ENCODE results near the gene AKR1C4. TPM values are rescaled to one million over a fixed set of nuclear protein-coding genes. Genes with fewer than 3 reads are reported as not detected.

Gene AKR1C4
- not detected for total RNA-seq
- not detected for polyA plus RNA-seq
- long read RNA-seq, donor 1: 0 reads
- long read RNA-seq, donor 2: 0 reads

DNA sequence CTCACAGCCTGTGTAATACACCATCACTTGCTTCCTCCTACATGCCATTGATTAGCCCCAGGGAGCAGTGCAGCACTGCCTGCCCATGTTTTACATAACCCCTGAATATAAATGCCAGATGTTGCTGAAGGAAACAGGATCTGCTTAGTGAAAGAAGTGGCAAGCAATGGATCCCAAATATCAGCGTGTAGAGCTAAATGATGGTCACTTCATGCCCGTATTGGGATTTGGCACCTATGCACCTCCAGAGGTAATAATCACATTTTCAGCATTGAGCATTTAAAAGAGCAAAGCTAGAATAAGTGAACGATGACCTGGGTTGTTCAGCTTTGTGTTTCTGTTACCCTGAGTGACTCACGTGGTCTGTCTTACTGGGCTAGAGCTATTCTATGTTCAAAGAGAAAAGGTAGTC, at the start of gene AKR1C4:
TSS of gene AKR1C4 (plus strand) at position 136 of the 412 bp plus-strand sequence. CDS start at position 167, 31 bp downstream.
- no peak for ATAC-seq (ENCODE audit: low FRiP score)
- 60 to 64% methylated on average over 4 of the region's 4 CpGs for WGBS, 2 donors
- no peak within 1 kb of the TSS for H3K27ac ChIP-seq (ENCODE audit: low read depth in 1 of 2, low read length in 2 of 2)

DNA sequence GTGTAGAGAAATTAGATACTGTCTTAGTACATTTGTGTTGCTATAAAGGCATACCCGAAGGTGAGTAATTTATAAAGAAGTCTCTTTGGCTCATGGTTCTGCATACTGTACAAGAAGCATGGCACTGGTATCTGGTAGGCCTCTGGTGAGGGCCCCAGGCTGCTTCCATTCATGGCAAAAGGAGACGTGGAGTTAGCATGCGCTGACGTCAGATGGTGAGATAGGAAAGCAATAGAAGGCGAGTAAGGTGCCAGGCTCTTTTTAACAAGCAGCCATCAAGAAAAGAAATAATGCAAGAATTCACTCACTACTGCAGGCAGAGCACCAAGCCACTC, 49.8 kb upstream of the AKR1C4 start:
- ATAC-seq (ENCODE audit: low FRiP score) (no peak), DNase-seq (no peak)
- Histone ChIP-seq H3K36me3 (ENCODE audit: control insufficient read depth in 1 of 2, insufficient read depth in 2 of 2, low read length in 1 of 2) (no peaks in the 10 kb centered on the region), H3K9me3 (ENCODE audit: control insufficient read depth, low read length) (no peaks in the 10 kb centered on the region), H3K27ac (ENCODE audit: low read depth in 1 of 2, low read length in 2 of 2) (no peak overlapping the region), H3K4me3 (ENCODE audit: low read length in 2 of 2) (no peak overlapping the region), H3K4me1 (ENCODE audit: control insufficient read depth in 1 of 2, insufficient read depth in 2 of 2, low read length in 2 of 2) (no peaks in the 10 kb centered on the region), H3K27me3 (ENCODE audit: control insufficient read depth in 1 of 2, insufficient read depth in 2 of 2, low read length in 1 of 2) (no peaks in the 10 kb centered on the region)
- intact Hi-C loops (cut with DNase I): no loop called here
- 81 to 88% methylated on average over 5 of the region's 5 CpGs for WGBS, 2 donors

More for the DNA sequence above, at the start of gene AKR1C4:
- no peaks in the 10 kb centered on the region for H3K4me1 ChIP-seq (ENCODE audit: control insufficient read depth in 1 of 2, insufficient read depth in 2 of 2, low read length in 2 of 2)
- intact Hi-C loops (cut with DNase I): no loop called here
- H3K9me3 ChIP-seq (ENCODE audit: control insufficient read depth, low read length): no peaks in the 10 kb centered on the region
- H3K4me3 ChIP-seq (ENCODE audit: low read length in 2 of 2): no peak within 1 kb of the TSS
- no peak for DNase-seq
- H3K36me3 ChIP-seq (ENCODE audit: control insufficient read depth in 1 of 2, insufficient read depth in 2 of 2, low read length in 1 of 2): no peaks in the 10 kb centered on the region
- no peaks in the 10 kb centered on the region for H3K27me3 ChIP-seq (ENCODE audit: control insufficient read depth in 1 of 2, insufficient read depth in 2 of 2, low read length in 1 of 2)

DNA sequence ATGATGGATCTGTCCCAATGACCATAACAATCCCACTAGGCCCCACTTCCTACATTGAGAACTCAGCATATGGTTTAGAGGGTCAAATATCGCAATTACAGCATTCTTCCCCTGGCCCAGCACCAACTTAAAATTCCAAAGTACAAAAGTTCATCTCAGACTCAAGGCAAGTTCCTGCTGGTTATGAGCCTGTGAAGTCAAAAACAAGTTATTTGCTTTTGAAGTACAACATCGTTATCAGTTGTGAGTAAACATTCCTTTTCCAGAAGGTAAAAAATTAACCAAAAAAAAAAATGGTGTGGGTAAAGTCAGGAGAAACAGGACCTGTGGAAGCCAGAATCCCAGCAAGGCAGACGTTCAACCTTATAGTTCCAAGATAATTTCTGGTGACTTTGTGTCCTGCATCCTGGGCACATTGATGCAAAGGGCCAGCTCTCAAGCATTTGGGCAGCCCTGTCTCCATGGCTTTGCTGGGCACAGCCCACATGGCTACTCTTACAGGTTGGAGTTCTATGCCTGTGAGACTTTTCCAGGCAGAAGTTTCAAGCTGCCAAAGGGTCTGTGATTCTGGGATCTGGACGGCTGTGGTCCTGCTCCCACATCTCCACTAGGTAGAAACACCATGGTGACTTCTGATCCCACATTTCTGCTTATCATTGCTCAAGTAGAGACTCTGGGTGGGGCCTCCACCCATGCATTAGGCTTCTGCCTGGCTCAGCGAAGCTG, 49.2 kb upstream of the AKR1C4 start:
- Histone ChIP-seq H3K4me1 (ENCODE audit: control insufficient read depth in 1 of 2, insufficient read depth in 2 of 2, low read length in 2 of 2) (no peaks in the 10 kb centered on the region), H3K27me3 (ENCODE audit: control insufficient read depth in 1 of 2, insufficient read depth in 2 of 2, low read length in 1 of 2) (no peaks in the 10 kb centered on the region), H3K9me3 (ENCODE audit: control insufficient read depth, low read length) (no peaks in the 10 kb centered on the region), H3K36me3 (ENCODE audit: control insufficient read depth in 1 of 2, insufficient read depth in 2 of 2, low read length in 1 of 2) (no peaks in the 10 kb centered on the region), H3K4me3 (ENCODE audit: low read length in 2 of 2) (no peak overlapping the region), H3K27ac (ENCODE audit: low read depth in 1 of 2, low read length in 2 of 2) (no peak overlapping the region)
- no peak for DNase-seq
- WGBS, 2 donors: 71 to 74% methylated on average over 5 of the region's 5 CpGs
- intact Hi-C loops (cut with DNase I): no loop called here
- no peak for ATAC-seq (ENCODE audit: low FRiP score)

DNA sequence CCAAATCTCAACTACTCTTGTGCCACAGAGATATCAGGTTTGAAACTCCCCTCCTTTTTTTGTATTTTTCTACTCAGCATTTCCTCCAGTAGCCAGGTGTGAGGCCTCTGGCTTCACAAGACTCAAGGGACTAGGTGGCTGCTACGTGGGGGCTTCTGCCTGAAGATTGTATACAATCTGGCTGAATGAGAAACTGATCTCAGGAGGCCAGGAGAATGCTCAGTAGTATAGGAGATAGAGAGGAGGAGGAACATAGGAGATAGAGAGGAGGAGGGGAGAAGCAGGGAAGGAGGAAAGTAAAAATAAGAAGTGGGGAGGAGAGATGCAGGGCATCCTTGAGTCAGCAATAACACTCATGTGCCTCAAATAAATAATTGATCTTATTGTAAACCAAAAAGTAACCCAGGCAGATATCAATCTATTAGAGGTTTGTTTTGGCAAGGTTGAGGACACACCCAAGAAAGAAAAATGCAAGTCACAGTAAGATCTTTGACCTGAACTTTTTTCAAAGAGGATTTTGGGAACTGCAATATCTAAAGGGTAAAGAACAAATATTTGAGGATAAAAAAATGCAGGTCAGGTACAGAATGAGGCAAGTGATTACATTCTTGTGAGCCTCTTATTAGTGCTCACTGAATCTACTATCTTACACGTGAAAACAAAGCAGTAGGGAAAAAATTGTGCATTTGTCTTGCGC, 48.5 kb upstream of the AKR1C4 start:
- Histone ChIP-seq H3K4me3 (ENCODE audit: low read length in 2 of 2) (no peak overlapping the region), H3K36me3 (ENCODE audit: control insufficient read depth in 1 of 2, insufficient read depth in 2 of 2, low read length in 1 of 2) (no peaks in the 10 kb centered on the region), H3K9me3 (ENCODE audit: control insufficient read depth, low read length) (no peaks in the 10 kb centered on the region), H3K4me1 (ENCODE audit: control insufficient read depth in 1 of 2, insufficient read depth in 2 of 2, low read length in 2 of 2) (no peaks in the 10 kb centered on the region), H3K27me3 (ENCODE audit: control insufficient read depth in 1 of 2, insufficient read depth in 2 of 2, low read length in 1 of 2) (no peaks in the 10 kb centered on the region), H3K27ac (ENCODE audit: low read depth in 1 of 2, low read length in 2 of 2) (no peak overlapping the region)
- DNase-seq (no peak), ATAC-seq (ENCODE audit: low FRiP score) (no peak)
- intact Hi-C loops (cut with DNase I): no loop called here
- WGBS, 2 donors: 51 to 52% methylated on average over 3 of the region's 3 CpGs

DNA sequence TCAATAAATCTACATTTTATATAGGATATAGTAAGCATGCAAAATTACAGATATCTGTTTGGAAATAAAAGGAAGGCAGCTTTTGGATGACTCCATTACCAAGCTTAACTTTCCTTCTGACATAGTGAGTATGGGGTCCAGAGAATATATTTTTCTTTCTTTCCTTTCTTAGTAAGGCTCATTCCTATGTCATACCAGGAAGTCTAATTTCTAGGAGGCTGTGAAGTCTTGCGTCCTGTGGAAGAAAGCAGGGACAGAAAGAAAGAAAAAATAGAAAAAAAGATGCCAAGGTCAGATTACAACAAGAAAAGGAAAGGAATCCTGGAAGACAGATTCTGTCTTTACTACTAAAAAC, 48.0 kb upstream of the AKR1C4 start:
- intact Hi-C loops (cut with DNase I): no loop called here

DNA sequence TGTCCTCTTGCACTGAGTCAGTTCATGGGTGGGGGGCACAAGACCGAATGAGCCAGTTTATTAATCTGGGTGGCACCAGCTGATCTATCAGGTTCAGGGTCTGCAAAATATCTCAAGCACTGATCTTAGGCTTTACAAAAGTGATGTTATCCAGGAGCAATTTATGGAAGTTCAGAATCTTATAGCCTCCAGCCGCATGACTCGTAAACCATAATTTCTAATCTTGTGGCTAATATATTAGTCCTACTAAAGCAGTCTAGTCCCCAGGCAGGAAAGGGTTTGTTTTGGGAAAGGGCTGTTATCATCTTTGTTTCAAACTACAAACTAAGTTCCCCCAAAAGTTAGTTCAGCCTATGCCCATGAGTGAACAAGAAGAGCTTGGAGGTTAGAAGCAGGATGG, 45.6 kb upstream of the AKR1C4 start:
- intact Hi-C loops (cut with DNase I): no loop called here
- no peaks in the 10 kb centered on the region for H3K4me1 ChIP-seq (ENCODE audit: control insufficient read depth in 1 of 2, insufficient read depth in 2 of 2, low read length in 2 of 2)
- H3K36me3 ChIP-seq (ENCODE audit: control insufficient read depth in 1 of 2, insufficient read depth in 2 of 2, low read length in 1 of 2): no peaks in the 10 kb centered on the region
- peaks cover 2% of the 10 kb centered on the region for H3K9me3 ChIP-seq (ENCODE audit: control insufficient read depth, low read length)
- WGBS, 2 donors: 90 to 97% methylated on average over 3 of the region's 3 CpGs
- H3K27ac ChIP-seq (ENCODE audit: low read depth in 1 of 2, low read length in 2 of 2): no peak overlapping the region
- DNase-seq (no peak), ATAC-seq (ENCODE audit: low FRiP score) (no peak)
- no peaks in the 10 kb centered on the region for H3K27me3 ChIP-seq (ENCODE audit: control insufficient read depth in 1 of 2, insufficient read depth in 2 of 2, low read length in 1 of 2)
- no peak overlapping the region for H3K4me3 ChIP-seq (ENCODE audit: low read length in 2 of 2)

More for the DNA sequence above, 48.0 kb upstream of the AKR1C4 start:
- ATAC-seq (ENCODE audit: low FRiP score): no peak
- Histone ChIP-seq H3K4me3 (ENCODE audit: low read length in 2 of 2) (no peak overlapping the region), H3K27ac (ENCODE audit: low read depth in 1 of 2, low read length in 2 of 2) (no peak overlapping the region), H3K27me3 (ENCODE audit: control insufficient read depth in 1 of 2, insufficient read depth in 2 of 2, low read length in 1 of 2) (no peaks in the 10 kb centered on the region), H3K4me1 (ENCODE audit: control insufficient read depth in 1 of 2, insufficient read depth in 2 of 2, low read length in 2 of 2) (no peaks in the 10 kb centered on the region), H3K9me3 (ENCODE audit: control insufficient read depth, low read length) (no peaks in the 10 kb centered on the region), H3K36me3 (ENCODE audit: control insufficient read depth in 1 of 2, insufficient read depth in 2 of 2, low read length in 1 of 2) (no peaks in the 10 kb centered on the region)
- DNase-seq: no peak
- 37 to 52% methylated on average over 1 of the region's 1 CpG for whole genome bisulfite sequencing, 2 donors

DNA sequence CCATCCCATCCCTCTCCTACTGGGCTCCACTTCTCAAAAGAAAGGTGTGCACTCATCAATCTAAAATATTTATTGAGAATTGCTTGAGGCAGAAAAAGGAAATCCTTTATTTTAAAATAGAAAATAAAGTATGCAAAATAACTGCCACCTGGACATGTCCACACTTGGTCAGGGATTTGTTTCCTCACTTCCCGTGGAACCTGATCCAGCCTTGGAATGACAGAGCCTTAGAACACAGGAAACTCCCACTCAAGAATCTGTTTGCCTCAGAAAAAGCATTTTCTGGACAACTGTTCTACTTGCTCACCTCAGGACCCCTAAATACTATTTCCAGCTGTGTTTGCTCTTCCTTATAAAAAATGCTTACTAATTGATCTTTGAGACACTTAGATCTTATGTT, 40.7 kb upstream of the AKR1C4 start:
- 38 to 49% methylated on average over 1 of the region's 1 CpG for WGBS, 2 donors
- ATAC-seq (ENCODE audit: low FRiP score) (no peak), DNase-seq (no peak)
- H3K9me3 ChIP-seq (ENCODE audit: control insufficient read depth, low read length): peaks cover 4% of the 10 kb centered on the region
- no peak overlapping the region for H3K4me3 ChIP-seq (ENCODE audit: low read length in 2 of 2)
- no peaks in the 10 kb centered on the region for H3K36me3 ChIP-seq (ENCODE audit: control insufficient read depth in 1 of 2, insufficient read depth in 2 of 2, low read length in 1 of 2)
- intact Hi-C loops (cut with DNase I): no loop called here
- no peaks in the 10 kb centered on the region for H3K27me3 ChIP-seq (ENCODE audit: control insufficient read depth in 1 of 2, insufficient read depth in 2 of 2, low read length in 1 of 2)
- H3K4me1 ChIP-seq (ENCODE audit: control insufficient read depth in 1 of 2, insufficient read depth in 2 of 2, low read length in 2 of 2): no peaks in the 10 kb centered on the region
- H3K27ac ChIP-seq (ENCODE audit: low read depth in 1 of 2, low read length in 2 of 2): no peak overlapping the region

DNA sequence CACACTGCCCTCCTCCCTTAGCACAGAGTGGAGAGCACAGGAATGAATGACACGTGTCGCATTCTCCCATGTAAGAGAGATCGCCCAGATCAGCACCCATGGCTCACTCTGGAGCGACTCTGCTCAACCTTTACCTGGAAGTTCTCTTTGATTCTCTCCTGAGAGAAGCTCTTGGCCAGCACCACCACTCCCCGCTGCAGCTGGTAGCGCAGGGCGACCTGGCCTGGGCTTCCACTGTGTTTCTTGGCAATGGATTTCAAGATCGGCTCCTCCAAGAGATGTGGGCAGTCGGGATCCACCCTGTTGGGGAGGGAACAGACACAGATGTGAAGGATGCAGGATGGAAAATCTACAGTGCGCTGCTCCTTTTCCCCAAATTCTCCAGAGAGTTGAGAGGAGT, 39.1 kb upstream of the AKR1C4 start:
- intact Hi-C loops (cut with DNase I): no loop called here
- Histone ChIP-seq H3K36me3 (ENCODE audit: control insufficient read depth in 1 of 2, insufficient read depth in 2 of 2, low read length in 1 of 2) (no peaks in the 10 kb centered on the region), H3K4me1 (ENCODE audit: control insufficient read depth in 1 of 2, insufficient read depth in 2 of 2, low read length in 2 of 2) (no peaks in the 10 kb centered on the region), H3K4me3 (ENCODE audit: low read length in 2 of 2) (no peak overlapping the region), H3K27ac (ENCODE audit: low read depth in 1 of 2, low read length in 2 of 2) (no peak overlapping the region), H3K27me3 (ENCODE audit: control insufficient read depth in 1 of 2, insufficient read depth in 2 of 2, low read length in 1 of 2) (no peaks in the 10 kb centered on the region), H3K9me3 (ENCODE audit: control insufficient read depth, low read length) (peaks cover 6% of the 10 kb centered on the region)
- ATAC-seq (ENCODE audit: low FRiP score) (no peak), DNase-seq (no peak)
- 69 to 76% methylated on average over 10 of the region's 10 CpGs for WGBS, 2 donors

DNA sequence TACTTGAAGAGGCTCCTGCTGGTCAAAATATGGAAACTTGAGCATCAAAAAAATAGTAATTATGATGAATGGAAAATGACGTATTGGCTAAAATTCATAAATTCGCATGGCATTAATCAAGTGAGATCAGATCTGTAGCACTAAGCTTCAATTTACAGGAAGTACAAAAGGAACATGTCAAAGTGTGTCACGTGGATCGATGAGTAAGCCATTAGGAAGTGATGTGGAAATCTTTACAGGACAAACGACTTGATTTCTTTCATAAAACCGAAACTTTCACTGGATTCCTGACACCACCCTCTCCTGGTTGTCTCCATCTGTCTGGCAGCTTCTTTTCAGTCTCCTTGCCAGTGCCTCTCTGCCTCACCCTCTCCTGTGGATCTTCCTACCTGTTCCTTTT, 37.5 kb upstream of the AKR1C4 start:
- Histone ChIP-seq H3K9me3 (ENCODE audit: control insufficient read depth, low read length) (peaks cover 12% of the 10 kb centered on the region), H3K27me3 (ENCODE audit: control insufficient read depth in 1 of 2, insufficient read depth in 2 of 2, low read length in 1 of 2) (no peaks in the 10 kb centered on the region), H3K36me3 (ENCODE audit: control insufficient read depth in 1 of 2, insufficient read depth in 2 of 2, low read length in 1 of 2) (no peaks in the 10 kb centered on the region), H3K27ac (ENCODE audit: low read depth in 1 of 2, low read length in 2 of 2) (no peak overlapping the region), H3K4me1 (ENCODE audit: control insufficient read depth in 1 of 2, insufficient read depth in 2 of 2, low read length in 2 of 2) (no peaks in the 10 kb centered on the region), H3K4me3 (ENCODE audit: low read length in 2 of 2) (no peak overlapping the region)
- 75 to 77% methylated on average over 6 of the region's 6 CpGs for WGBS, 2 donors
- DNase-seq: no peak
- no peak for ATAC-seq (ENCODE audit: low FRiP score)
- intact Hi-C loops (cut with DNase I): no loop called here

All from aorta (tissue), 5 donors.